Ectodermal cell (in vitro differentiated cells): Measurements from ENCODE around the gene RNF187.
"Not testable (repeated sequence)": the region's sequence is repeated elsewhere in the genome, so short reads cannot be mapped to it uniquely, and the experiment has no call there.

ENCODE experiments used
- H3K27ac ChIP-seq: 2 replicates; pipeline ENCODE4 v1.7.0; 2013; ENCODE audit warnings: mild to moderate bottlenecking, low read depth, low read length; ENCODE audit not compliant: insufficient read depth, poor library complexity, severe bottlenecking
- H3K27me3 ChIP-seq: 2 replicates; pipeline ENCODE4 v1.7.0; 2013; ENCODE audit warnings: mild to moderate bottlenecking, low read length; ENCODE audit not compliant: insufficient read depth, control insufficient read depth, poor library complexity, severe bottlenecking
- H3K36me3 ChIP-seq: one replicate; pipeline ENCODE4 v1.7.0; 2013; ENCODE audit warnings: low read length; ENCODE audit not compliant: control insufficient read depth, insufficient read depth
- H3K4me1 ChIP-seq: one replicate; pipeline ENCODE4 v1.7.0; 2013; ENCODE audit warnings: low read length; ENCODE audit not compliant: control insufficient read depth, insufficient read depth
- H3K4me3 ChIP-seq: 2 replicates; pipeline ENCODE4 v1.7.0; 2013; ENCODE audit warnings: low read depth, low read length, control low read depth; ENCODE audit not compliant: insufficient read depth
- H3K9me3 ChIP-seq: 2 replicates; pipeline ENCODE4 v1.7.0; 2013; ENCODE audit warnings: mild to moderate bottlenecking, low read length, moderate library complexity; ENCODE audit not compliant: control insufficient read depth
- WGBS, 2 experiments: methylation state at CpG; one replicate each; pipeline ENCODE4 v1.1.7; 2013; ENCODE audit warnings: missing lambda C conversion rate in 2 of 2; 5-methylcytosine and 5-hydroxymethylcytosine counted together

The RNF187 gene

GRCh38 chr1:228459091-228459993 is 27.8 kb upstream of the RNF187 start:
- H3K9me3 ChIP-seq = no peaks in the 10 kb centered on the region
- peak overlapping the region; percentile 76 for H3K4me3 ChIP-seq
- H3K36me3 ChIP-seq = no peaks in the 10 kb centered on the region
- 11% methylated on average over 41 of the region's 41 CpGs for whole genome bisulfite sequencing, 2 experiments
- no peak overlapping the region for H3K27ac ChIP-seq
- peaks cover 41% of the 10 kb centered on the region for H3K27me3 ChIP-seq
- H3K4me1 ChIP-seq = peaks cover 11% of the 10 kb centered on the region

- Histone ChIP-seq H3K4me3 (no peak overlapping the region), H3K36me3 (no peaks in the 10 kb centered on the region), H3K27ac (no peak overlapping the region), H3K9me3 (no peaks in the 10 kb centered on the region), H3K4me1 (peaks cover 11% of the 10 kb centered on the region), H3K27me3 (peaks cover 56% of the 10 kb centered on the region)
- WGBS, 2 experiments = 70 to 86% methylated on average over 2 of the region's 2 CpGs
These were observed 26.4 kb upstream of the RNF187 start for GRCh38 chr1:228460821-228461220.

GRCh38 chr1:228462560-228462959 is 24.6 kb upstream of the RNF187 start:
- 88 to 91% methylated on average over 5 of the region's 5 CpGs for WGBS, 2 experiments
- no peaks in the 10 kb centered on the region for H3K9me3 ChIP-seq
- peaks cover 8% of the 10 kb centered on the region for H3K4me1 ChIP-seq
- peaks cover 71% of the 10 kb centered on the region for H3K27me3 ChIP-seq
- H3K4me3 ChIP-seq = no peak overlapping the region
- H3K27ac ChIP-seq = no peak overlapping the region
- H3K36me3 ChIP-seq = no peaks in the 10 kb centered on the region

- Histone ChIP-seq H3K27ac (no peak overlapping the region), H3K27me3 (peaks cover 76% of the 10 kb centered on the region), H3K36me3 (no peaks in the 10 kb centered on the region), H3K4me1 (peaks cover 8% of the 10 kb centered on the region), H3K4me3 (no peak overlapping the region), H3K9me3 (no peaks in the 10 kb centered on the region)
- WGBS, 2 experiments = 70 to 75% methylated on average over 6 of the region's 7 CpGs
These were observed 24.1 kb upstream of the RNF187 start for GRCh38 chr1:228463009-228463558.

GRCh38 chr1:228463559-228464455 is 23.4 kb upstream of the RNF187 start:
- Histone ChIP-seq H3K27me3 (peaks cover 82% of the 10 kb centered on the region), H3K27ac (no peak overlapping the region), H3K9me3 (no peaks in the 10 kb centered on the region), H3K4me3 (peak overlapping the region; percentile 50), H3K36me3 (no peaks in the 10 kb centered on the region), H3K4me1 (peaks cover 8% of the 10 kb centered on the region)
- 11 to 16% methylated on average over 53 to 55 of the region's 56 CpGs for WGBS, 2 experiments

GRCh38 chr1:228464487-228464983 is 22.6 kb upstream of the RNF187 start:
- Histone ChIP-seq H3K27me3 (peaks cover 81% of the 10 kb centered on the region), H3K27ac (peak overlapping the region; percentile 78), H3K9me3 (no peaks in the 10 kb centered on the region), H3K4me1 (peaks cover 5% of the 10 kb centered on the region), H3K4me3 (peak overlapping the region; percentile 50), H3K36me3 (no peaks in the 10 kb centered on the region)
- WGBS, 2 experiments = 9 to 10% methylated on average over 33 of the region's 33 CpGs

- peak overlapping the region; percentile 50 for H3K4me3 ChIP-seq
- no peaks in the 10 kb centered on the region for H3K9me3 ChIP-seq
- peak overlapping the region; percentile 78 for H3K27ac ChIP-seq
- peaks cover 4% of the 10 kb centered on the region for H3K4me1 ChIP-seq
- peaks cover 79% of the 10 kb centered on the region for H3K27me3 ChIP-seq
- WGBS, 2 experiments = 57 to 62% methylated on average over 13 of the region's 13 CpGs
- H3K36me3 ChIP-seq = no peaks in the 10 kb centered on the region
These were observed 22.0 kb upstream of the RNF187 start for GRCh38 chr1:228465141-228465540.

GRCh38 chr1:228465571-228466146 is 21.5 kb upstream of the RNF187 start:
- 84 to 87% methylated on average over 8 of the region's 8 CpGs for WGBS, 2 experiments
- Histone ChIP-seq H3K4me1 (peaks cover 4% of the 10 kb centered on the region), H3K4me3 (no peak overlapping the region), H3K27me3 (peaks cover 78% of the 10 kb centered on the region), H3K36me3 (no peaks in the 10 kb centered on the region), H3K27ac (no peak overlapping the region), H3K9me3 (no peaks in the 10 kb centered on the region)

GRCh38 chr1:228468188-228468587 is 19.0 kb upstream of the RNF187 start:
- H3K9me3 ChIP-seq, H3K36me3 ChIP-seq, H3K27ac ChIP-seq, H3K4me1 ChIP-seq, H3K4me3 ChIP-seq: not testable (repeated sequence)
- WGBS, 2 experiments = 81 to 90% methylated on average over 2 of the region's 2 CpGs
- H3K27me3 ChIP-seq = peaks cover 53% of the 10 kb centered on the region
